ENCODE measurements around the gene WNT11. TPM values are rescaled to one million over a fixed set of nuclear protein-coding genes. Genes with fewer than 3 reads are reported as not detected.
A peak's percentile ranks its signal among the peaks of the same experiment; 100 is the strongest.

Gene WNT11
- total RNA-seq, 6 experiments from 2014 or later, result not detected

DNA sequence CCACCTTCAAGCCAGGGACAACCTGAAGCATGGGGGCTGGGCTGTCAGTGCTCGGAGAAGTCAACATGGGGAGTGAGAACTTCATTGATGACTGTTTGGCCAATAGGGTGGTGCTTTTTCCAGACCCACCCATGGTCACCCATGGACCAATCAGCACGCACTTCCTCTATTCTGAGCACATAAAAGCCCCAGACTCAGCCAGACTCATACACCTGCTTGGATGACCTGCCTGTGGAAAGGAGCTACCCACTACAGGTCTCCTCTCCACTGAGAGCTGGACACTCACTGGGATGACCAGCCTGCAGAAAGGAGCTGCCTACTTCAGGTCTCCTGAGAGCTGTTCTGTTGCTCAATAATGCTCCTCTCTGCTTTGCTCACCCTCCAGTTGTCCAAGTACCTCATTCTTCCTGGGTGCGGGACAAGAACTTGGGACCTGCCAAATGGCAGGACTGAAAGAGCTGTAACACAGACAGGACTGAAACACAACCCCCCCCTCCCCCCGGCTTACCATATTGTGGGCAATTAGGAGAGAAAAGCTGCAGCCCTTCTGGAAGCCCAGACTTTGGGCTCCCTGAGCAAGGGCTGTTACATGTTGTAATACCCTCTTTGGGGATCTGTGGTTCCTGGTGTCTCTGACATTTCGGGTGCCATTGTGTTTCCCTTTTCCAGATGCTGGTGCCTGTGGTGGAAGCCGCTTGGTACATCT is 44.4 kb upstream of the WNT11 start:
- Mint-ChIP-seq H3K27me3 (ENCODE audit: insufficient read depth) (peaks cover 27% of the 10 kb centered on the region), H3K4me1 (ENCODE audit: low read depth) (no peaks in the 10 kb centered on the region), H3K36me3 (ENCODE audit: low read depth) (no peaks in the 10 kb centered on the region), H3K27ac (no peak overlapping the region), H3K4me3 (no peak overlapping the region), H3K9me3 (peaks cover 10% of the 10 kb centered on the region; the same call in 1 of the 2 replicates)
- no peak for DNase-seq
- TF ChIP-seq, protein P1, sequence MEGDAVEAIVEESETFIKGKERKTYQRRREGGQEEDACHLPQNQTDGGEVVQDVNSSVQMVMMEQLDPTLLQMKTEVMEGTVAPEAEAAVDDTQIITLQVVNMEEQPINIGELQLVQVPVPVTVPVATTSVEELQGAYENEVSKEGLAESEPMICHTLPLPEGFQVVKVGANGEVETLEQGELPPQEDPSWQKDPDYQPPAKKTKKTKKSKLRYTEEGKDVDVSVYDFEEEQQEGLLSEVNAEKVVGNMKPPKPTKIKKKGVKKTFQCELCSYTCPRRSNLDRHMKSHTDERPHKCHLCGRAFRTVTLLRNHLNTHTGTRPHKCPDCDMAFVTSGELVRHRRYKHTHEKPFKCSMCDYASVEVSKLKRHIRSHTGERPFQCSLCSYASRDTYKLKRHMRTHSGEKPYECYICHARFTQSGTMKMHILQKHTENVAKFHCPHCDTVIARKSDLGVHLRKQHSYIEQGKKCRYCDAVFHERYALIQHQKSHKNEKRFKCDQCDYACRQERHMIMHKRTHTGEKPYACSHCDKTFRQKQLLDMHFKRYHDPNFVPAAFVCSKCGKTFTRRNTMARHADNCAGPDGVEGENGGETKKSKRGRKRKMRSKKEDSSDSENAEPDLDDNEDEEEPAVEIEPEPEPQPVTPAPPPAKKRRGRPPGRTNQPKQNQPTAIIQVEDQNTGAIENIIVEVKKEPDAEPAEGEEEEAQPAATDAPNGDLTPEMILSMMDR (IDR thresholded peaks at IDR 0.05), result no peak

DNA sequence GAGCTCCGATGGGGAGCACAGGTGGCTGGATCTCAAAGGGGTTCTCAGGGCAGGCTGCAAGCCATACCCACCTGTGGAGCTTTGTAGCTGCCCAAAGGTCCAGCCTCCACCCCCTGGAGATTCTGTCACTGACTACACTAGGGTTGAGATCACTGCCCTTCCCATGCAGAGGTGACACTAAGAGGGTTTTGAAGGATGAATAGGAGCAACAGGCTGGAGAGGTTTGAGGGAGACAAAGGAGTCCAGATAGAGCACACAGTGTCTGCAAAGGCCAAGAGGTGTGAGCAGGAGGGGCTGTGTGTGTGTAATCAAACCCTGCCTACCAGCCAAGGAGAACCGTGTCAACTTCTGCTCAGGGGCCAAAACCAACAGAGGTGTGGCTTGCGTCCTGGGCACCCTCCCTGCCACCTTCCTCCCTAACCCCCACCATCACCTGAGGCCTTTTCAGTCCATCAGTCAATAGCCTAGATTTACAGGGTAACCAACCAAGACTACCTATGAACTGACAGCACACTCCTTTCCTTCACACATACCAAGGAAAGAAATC is 43.0 kb upstream of the WNT11 start:
- TF ChIP-seq, protein P1 (IDR thresholded peaks at IDR 0.05), result no peak
- no peak for DNase-seq
- H3K27ac Mint-ChIP-seq, result no peak overlapping the region
- H3K4me3 Mint-ChIP-seq, result no peak overlapping the region
- peaks cover 40% of the 10 kb centered on the region for H3K27me3 Mint-ChIP-seq (ENCODE audit: insufficient read depth)
- H3K36me3 Mint-ChIP-seq (ENCODE audit: low read depth), result no peaks in the 10 kb centered on the region
- no peaks in the 10 kb centered on the region for H3K4me1 Mint-ChIP-seq (ENCODE audit: low read depth)
- peaks cover 10% of the 10 kb centered on the region; the same call in 1 of the 2 replicates for H3K9me3 Mint-ChIP-seq

- TF ChIP-seq, protein P1 (IDR thresholded peaks at IDR 0.05), result peak; percentile 59
- Mint-ChIP-seq H3K27me3 (ENCODE audit: insufficient read depth) (peaks cover 42% of the 10 kb centered on the region), H3K4me3 (no peak overlapping the region), H3K27ac (no peak overlapping the region), H3K9me3 (peaks cover 10% of the 10 kb centered on the region; the same call in 1 of the 2 replicates), H3K36me3 (ENCODE audit: low read depth) (no peaks in the 10 kb centered on the region), H3K4me1 (ENCODE audit: low read depth) (no peaks in the 10 kb centered on the region)
- DNase-seq, result no peak
These were observed 41.9 kb upstream of the WNT11 start for GRCh38 chr11:76248210-76248609.

DNA sequence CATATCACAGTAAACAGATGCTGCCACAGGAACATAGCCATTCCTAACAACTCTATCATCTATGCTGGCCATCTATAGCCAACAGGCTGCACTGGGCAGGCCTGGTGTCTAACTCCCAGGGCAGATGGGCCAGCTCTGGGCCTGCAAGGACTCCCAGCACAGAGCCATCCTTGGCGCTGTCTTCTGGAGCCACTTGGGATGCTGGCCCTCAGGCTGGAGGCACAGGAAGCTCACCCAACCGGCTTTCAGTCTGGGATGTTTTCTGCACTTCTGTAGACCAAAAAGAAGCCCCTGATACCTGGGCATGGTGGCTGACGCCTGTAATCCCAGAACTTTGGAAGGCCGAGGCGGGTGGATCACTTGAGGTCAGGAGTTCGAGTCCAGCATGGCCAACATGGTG is 40.8 kb upstream of the WNT11 start:
- no peaks in the 10 kb centered on the region for H3K36me3 Mint-ChIP-seq (ENCODE audit: low read depth)
- no peak for DNase-seq
- H3K27ac Mint-ChIP-seq, result no peak overlapping the region
- peaks cover 10% of the 10 kb centered on the region; the same call in 1 of the 2 replicates for H3K9me3 Mint-ChIP-seq
- H3K4me1 Mint-ChIP-seq (ENCODE audit: low read depth), result no peaks in the 10 kb centered on the region
- H3K4me3 Mint-ChIP-seq, result no peak overlapping the region
- H3K27me3 Mint-ChIP-seq (ENCODE audit: insufficient read depth), result peaks cover 43% of the 10 kb centered on the region
- TF ChIP-seq, protein P1 (IDR thresholded peaks at IDR 0.05), result no peak

DNA sequence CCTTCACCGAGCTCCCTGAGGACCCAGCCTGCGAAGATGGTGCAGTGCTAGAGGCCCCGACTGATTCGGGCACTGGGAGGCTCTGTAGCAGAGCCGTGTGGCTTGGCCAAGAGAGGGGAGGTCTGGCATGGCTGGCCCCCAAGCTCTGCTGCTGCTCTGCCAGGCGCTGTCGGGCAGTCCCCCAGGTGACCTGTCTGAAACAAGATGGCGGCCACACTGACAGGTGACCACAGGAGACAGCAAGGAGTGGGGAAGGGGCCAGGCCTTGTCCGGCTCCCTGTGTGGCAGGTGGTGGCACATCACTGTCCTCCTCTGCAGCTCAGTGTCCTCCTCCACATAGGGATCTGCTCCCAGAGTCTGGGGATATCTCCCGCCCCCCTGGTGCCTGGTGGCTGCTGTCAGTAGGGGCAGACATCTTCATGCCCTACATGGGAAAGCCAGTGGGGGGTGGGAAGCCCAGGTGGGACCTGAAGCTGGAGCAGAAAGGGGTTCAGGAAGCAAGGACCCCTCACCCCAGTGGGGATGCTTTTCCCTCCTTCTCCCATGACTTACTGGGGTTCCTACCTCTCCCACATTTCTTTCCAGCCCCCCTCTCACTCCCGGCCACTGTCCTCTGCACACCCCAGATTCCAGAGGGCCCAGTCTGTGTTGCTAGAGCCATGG is 40.1 kb upstream of the WNT11 start:
- H3K36me3 Mint-ChIP-seq (ENCODE audit: low read depth), result no peaks in the 10 kb centered on the region
- H3K9me3 Mint-ChIP-seq, result peaks cover 10% of the 10 kb centered on the region; the same call in 1 of the 2 replicates
- no peak overlapping the region for H3K27ac Mint-ChIP-seq
- H3K4me1 Mint-ChIP-seq (ENCODE audit: low read depth), result no peaks in the 10 kb centered on the region
- TF ChIP-seq, protein P1 (IDR thresholded peaks at IDR 0.05), result no peak
- DNase-seq, result no peak
- H3K27me3 Mint-ChIP-seq (ENCODE audit: insufficient read depth), result peaks cover 36% of the 10 kb centered on the region
- no peak overlapping the region for H3K4me3 Mint-ChIP-seq

Data from HFFc6 (cell line).